HepG2 (cell line): ENCODE measurements around the gene RABGAP1. TPM values are rescaled to one million over a fixed set of nuclear protein-coding genes. Genes with fewer than 3 reads are reported as not detected.
A peak's percentile ranks its signal among the peaks of the same experiment; 100 is the strongest.

Experiments
- AGO1 ChIP-seq: fragments of 200-400 bp; formaldehyde crosslinking; IDR thresholded peaks from 2 replicates; pipeline ENCODE4 v1.6.1; 2017; ENCODE audit warnings: mild to moderate bottlenecking, low read depth, low read length, moderate library complexity; ENCODE audit not compliant: poor library complexity, severe bottlenecking
- HINFP ChIP-seq: sonication (generic); formaldehyde crosslinking; IDR thresholded peaks from 2 replicates; pipeline ENCODE4 v1.4.0; 2020; ENCODE audit warnings: low read depth, mild to moderate bottlenecking, missing genetic modification reagents
- MTF1 ChIP-seq: sonication (generic); formaldehyde crosslinking; IDR thresholded peaks from 2 replicates; pipeline ENCODE4 v1.5.0; 2020; ENCODE audit warnings: missing genetic modification reagents
- RCOR2 ChIP-seq: IDR thresholded peaks from 2 replicates; pipeline ENCODE4 v1.6.1; 2016; ENCODE audit warnings: missing biosample characterization, missing genetic modification reagents
- REPIN1 ChIP-seq: sonication (generic); formaldehyde crosslinking; IDR thresholded peaks from 2 replicates; pipeline ENCODE4 v1.8.0; 2022; ENCODE audit warnings: missing genetic modification reagents, low read depth, mild to moderate bottlenecking, borderline replicate concordance
- SMAD9 ChIP-seq: sonication (generic); formaldehyde crosslinking; IDR thresholded peaks from 2 replicates; pipeline ENCODE4 v1.5.1; 2020; ENCODE audit warnings: mild to moderate bottlenecking, missing genetic modification reagents
- SP1 ChIP-seq, 2 experiments: fragments of 450-650 bp in 1 of 2; sonication (generic) in 1 of 2; formaldehyde crosslinking in 1 of 2; IDR thresholded peaks; 2 replicates each; pipeline versions ENCODE4 v1.4.0 to v1.6.1; 2016 to 2020; ENCODE audit warnings: missing genetic modification reagents in 1 of 2
- SP4 ChIP-seq: sonication (generic); formaldehyde crosslinking; IDR thresholded peaks from 2 replicates; pipeline ENCODE4 v1.8.1; 2023; ENCODE audit warnings: mild to moderate bottlenecking, missing genetic modification reagents
- TBP ChIP-seq: sonication (generic); formaldehyde crosslinking; IDR thresholded peaks from 2 replicates; pipeline ENCODE4 v1.5.0; 2020; ENCODE audit warnings: missing genetic modification reagents
- ZBTB40 ChIP-seq, 2 experiments: fragments of 450-650 bp in 1 of 2; sonication (generic) in 1 of 2; formaldehyde crosslinking in 1 of 2; IDR thresholded peaks; 2 replicates each; pipeline versions ENCODE4 v1.6.1 to v1.8.0; 2016 to 2022; ENCODE audit warnings: antibody characterized with exemption in 1 of 2, mild to moderate bottlenecking in 1 of 2, missing genetic modification reagents in 1 of 2
- ZNF597 ChIP-seq: sonication (generic); formaldehyde crosslinking; IDR thresholded peaks from 2 replicates; pipeline ENCODE4 v1.5.0; 2020; ENCODE audit warnings: missing genetic modification reagents
- ZNF652 ChIP-seq: IDR thresholded peaks from 2 replicates; pipeline ENCODE4 v1.6.1; 2016; ENCODE audit warnings: low read depth, borderline replicate concordance
- ZNF672 ChIP-seq: sonication (generic); formaldehyde crosslinking; IDR thresholded peaks from 2 replicates; pipeline ENCODE4 v1.8.1; 2022; ENCODE audit warnings: missing genetic modification reagents
- polyA plus RNA-seq, 8 experiments: library from polyadenylated mRNA; depleted of rRNA in 3 of 8; stranded (reverse) in 7 of 8; unstranded in 1 of 8; fragments of >200 nt; fragmentation: Illumina TruSeq in 4 of 8; extraction: Trizol in 4 of 8; gene quantifications; 2 replicates each; pipeline versions ENCODE4 v1.2.1 to v1.2.3, GENCODE V29; 2011 to 2016; ENCODE audit warnings: low read depth in 4 of 8, missing spikeins in 1 of 8, mixed read lengths in 1 of 8; ENCODE audit not compliant: insufficient read depth in 1 of 8
- total RNA-seq, 5 experiments: library from RNA; depleted of rRNA; stranded (reverse); fragments of >200 nt; fragmentation: Illumina TruSeq; extraction: Trizol; gene quantifications; 2 replicates each; pipeline ENCODE4 v1.2.3, GENCODE V29; 2016; ENCODE audit warnings: low read depth in 1 of 5
- TF ChIP-seq, protein P1 (sequence below): sonication (generic); formaldehyde crosslinking; IDR thresholded peaks from 2 replicates; pipeline ENCODE4 v1.4.0; 2020; ENCODE audit warnings: missing genetic modification reagents

The RABGAP1 gene
- total and polyA plus RNA-seq, 2 of the 13 experiments (the other 11 are each of a cell fraction or from before 2014, with no cell fraction given), result 19.1 to 19.3 TPM

- TF ChIP-seq ZBTB40 (IDR thresholded peaks at IDR 0.05), result no peak
- no peak for TF ChIP-seq ZBTB40 (CRISPR knock-in tag; IDR thresholded peaks at IDR 0.05)
- no peak for TF ChIP-seq ZNF597 (CRISPR knock-in tag)
- TF ChIP-seq TBP (CRISPR knock-in tag), result no peak
- TF ChIP-seq REPIN1 (CRISPR knock-in tag), result peak; percentile 51; the same call in 1 of the 2 replicates
- no peak for TF ChIP-seq AGO1
- no peak for TF ChIP-seq MTF1 (CRISPR knock-in tag)
- TF ChIP-seq RCOR2, result no peak
- TF ChIP-seq, protein P1, sequence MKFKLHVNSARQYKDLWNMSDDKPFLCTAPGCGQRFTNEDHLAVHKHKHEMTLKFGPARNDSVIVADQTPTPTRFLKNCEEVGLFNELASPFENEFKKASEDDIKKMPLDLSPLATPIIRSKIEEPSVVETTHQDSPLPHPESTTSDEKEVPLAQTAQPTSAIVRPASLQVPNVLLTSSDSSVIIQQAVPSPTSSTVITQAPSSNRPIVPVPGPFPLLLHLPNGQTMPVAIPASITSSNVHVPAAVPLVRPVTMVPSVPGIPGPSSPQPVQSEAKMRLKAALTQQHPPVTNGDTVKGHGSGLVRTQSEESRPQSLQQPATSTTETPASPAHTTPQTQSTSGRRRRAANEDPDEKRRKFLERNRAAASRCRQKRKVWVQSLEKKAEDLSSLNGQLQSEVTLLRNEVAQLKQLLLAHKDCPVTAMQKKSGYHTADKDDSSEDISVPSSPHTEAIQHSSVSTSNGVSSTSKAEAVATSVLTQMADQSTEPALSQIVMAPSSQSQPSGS (CRISPR knock-in tag), result no peak
- TF ChIP-seq HINFP (CRISPR knock-in tag), result no peak
- TF ChIP-seq SMAD9, result no peak
- peak; percentile 17; the same call in 1 of the 2 replicates for TF ChIP-seq ZNF652
- TF ChIP-seq SP1 (IDR thresholded peaks at IDR 0.05), result no peak
- no peak for TF ChIP-seq SP1 (CRISPR knock-in tag; IDR thresholded peaks at IDR 0.05)
- no peak for TF ChIP-seq ZNF672 (CRISPR knock-in tag)
- TF ChIP-seq SP4, result no peak
Measured at GRCh38 chr9:123011878-123012528, 71.2 kb downstream of the RABGAP1 start (continued).
